ENCODE results near the gene CPNE5. TPM values are rescaled to one million over a fixed set of nuclear protein-coding genes. Genes with fewer than 3 reads are reported as not detected.

Gene CPNE5
- total RNA-seq, 1 experiment from 2014 or later, result 0.63 TPM

GRCh38 chr6:36793296-36793912 is 45.8 kb downstream of the CPNE5 start:
- no peak for DNase-seq (ENCODE audit: low read depth)

DNA sequence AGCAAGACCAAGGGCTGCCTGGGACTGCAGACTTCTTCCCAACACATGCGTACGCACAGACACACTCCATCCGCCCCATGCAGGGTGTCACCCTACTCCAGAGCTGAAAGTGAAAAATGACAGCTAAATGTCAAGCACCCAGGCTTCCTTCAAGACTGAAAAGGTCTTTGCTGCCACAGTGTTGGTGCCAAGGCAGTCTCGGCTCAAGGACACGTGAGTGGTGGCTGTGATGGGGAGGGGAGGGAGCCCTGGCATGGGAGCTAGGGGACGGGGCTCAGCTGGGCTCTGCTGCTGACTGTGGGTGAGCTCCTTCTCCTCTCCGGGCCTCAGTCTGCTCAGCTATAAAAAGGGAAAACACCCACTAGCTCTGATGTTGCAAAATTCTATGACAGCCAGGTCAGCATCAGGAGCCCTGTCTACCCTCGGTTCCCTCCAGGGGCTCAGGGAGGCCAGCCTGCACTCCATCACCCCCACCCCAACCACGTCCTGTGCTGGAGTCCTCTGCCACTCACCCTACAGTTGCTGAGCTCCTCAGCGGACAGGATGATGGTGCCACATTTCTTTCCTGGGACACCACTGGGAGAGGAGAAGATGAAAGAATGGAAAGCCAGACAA is 47.6 kb downstream of the CPNE5 start:
- no peak for DNase-seq (ENCODE audit: low read depth)

- DNase-seq (ENCODE audit: low read depth), result no peak
Observed at GRCh38 chr6:36791085-36791484, 48.2 kb downstream of the CPNE5 start.

DNA sequence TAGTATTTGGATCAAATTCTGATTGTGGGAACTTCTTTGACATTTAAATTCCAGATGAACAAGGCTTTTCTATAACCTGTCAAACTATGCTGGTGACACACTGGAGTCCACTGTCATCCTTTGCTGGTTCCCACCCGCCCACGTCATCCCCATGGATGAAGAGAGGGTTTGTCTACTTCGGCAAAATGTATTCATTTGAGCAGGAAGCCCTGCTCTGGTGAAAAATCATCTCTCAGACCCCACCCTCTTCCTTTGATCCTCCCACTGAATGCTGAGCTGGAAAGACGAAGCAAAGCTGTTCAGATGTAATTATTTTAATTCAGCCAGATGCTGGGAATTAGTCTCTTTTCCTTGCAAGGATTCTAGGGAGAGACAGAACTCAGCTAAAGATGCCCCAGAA is 50.5 kb downstream of the CPNE5 start:
- DNase-seq (ENCODE audit: low read depth), result peak; percentile 23

- no peak for DNase-seq (ENCODE audit: low read depth)
Observed at GRCh38 chr6:36788186-36788585, 51.1 kb downstream of the CPNE5 start.

DNA sequence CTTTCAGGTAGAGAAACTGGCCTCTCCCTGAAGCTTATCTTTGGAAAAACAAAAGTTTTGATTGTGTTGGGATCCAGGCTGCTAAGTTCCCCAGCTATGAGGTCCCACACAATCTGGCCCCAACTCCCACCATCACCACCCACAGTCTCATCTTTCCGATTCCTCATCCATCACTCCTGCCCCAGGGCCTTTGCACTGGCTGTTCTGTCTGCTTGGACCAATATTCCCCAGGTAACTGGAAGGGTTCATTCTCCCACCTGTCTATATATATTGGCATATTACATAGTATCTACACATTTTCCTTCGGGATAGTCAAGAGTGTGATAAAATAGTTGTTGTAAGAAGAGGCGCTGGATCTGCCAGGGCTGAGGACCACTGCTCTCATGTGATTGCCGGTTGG is 52.0 kb downstream of the CPNE5 start:
- no peak for DNase-seq (ENCODE audit: low read depth)

DNA sequence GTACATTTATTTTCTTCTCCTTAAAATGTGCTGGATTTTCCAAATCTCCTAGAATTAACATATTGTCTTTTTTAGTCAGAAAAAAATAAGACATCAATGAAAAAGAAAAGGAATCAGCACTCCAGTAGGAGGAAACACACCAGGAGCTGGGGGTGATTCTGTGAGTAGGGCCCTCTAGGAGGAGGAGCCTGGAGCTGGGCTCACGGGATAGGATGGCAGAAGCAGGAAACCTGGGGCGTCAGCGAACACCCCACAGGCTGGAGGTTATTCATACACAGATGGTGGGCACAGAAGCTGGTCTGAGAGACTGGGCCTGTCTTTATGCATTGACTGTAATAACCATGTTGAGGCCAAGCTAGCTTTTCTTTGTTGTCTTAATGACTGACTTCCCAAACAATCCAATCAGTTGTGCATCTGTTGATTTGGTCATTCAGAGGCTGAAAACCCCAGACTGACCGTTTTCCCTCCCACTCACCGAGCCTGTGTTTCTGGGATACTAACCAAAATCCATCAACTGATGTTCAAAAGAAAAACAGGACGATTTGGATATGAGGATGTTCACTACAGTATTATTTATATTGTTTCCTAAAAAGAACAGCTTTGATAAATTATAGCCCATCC is 53.1 kb downstream of the CPNE5 start:
- peak; percentile 33 for DNase-seq (ENCODE audit: low read depth)

GRCh38 chr6:36784376-36784636 is 54.9 kb downstream of the CPNE5 start:
- DNase-seq (ENCODE audit: low read depth), result no peak

GRCh38 chr6:36783603-36784375 is 55.5 kb downstream of the CPNE5 start:
- no peak for DNase-seq (ENCODE audit: low read depth)

- DNase-seq (ENCODE audit: low read depth), result no peak
Observed at GRCh38 chr6:36781669-36782068, 57.6 kb downstream of the CPNE5 start.

- no peak for DNase-seq (ENCODE audit: low read depth)
Observed at GRCh38 chr6:36780442-36781177, 58.6 kb downstream of the CPNE5 start.

GRCh38 chr6:36779227-36779626 is 60.0 kb downstream of the CPNE5 start:
- no peak for DNase-seq (ENCODE audit: low read depth)

DNA sequence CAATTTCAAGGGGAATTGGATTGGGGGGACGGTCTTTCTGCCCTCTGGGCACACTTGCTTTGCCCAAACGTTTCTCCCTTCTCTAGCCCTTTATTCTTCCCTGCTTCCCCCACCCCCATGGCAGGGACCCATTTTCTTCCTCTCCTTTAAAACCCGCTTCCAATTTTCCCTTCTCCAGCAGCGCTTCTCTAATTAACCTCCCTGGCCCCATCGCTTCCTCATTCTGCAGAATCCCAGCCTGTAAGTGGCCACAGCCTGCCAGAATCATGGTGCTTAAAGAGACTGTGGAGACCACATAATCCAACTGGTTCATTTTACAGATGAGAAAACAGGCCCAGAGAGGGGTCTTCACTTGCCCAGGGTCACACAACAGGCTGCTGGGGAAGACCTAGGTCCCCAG is 61.4 kb downstream of the CPNE5 start:
- DNase-seq (ENCODE audit: low read depth), result no peak

- DNase-seq (ENCODE audit: low read depth), result no peak
Observed at GRCh38 chr6:36776167-36776566, 63.1 kb downstream of the CPNE5 start.

- no peak for DNase-seq (ENCODE audit: low read depth)
Observed at GRCh38 chr6:36774331-36774730, 64.9 kb downstream of the CPNE5 start.

DNA sequence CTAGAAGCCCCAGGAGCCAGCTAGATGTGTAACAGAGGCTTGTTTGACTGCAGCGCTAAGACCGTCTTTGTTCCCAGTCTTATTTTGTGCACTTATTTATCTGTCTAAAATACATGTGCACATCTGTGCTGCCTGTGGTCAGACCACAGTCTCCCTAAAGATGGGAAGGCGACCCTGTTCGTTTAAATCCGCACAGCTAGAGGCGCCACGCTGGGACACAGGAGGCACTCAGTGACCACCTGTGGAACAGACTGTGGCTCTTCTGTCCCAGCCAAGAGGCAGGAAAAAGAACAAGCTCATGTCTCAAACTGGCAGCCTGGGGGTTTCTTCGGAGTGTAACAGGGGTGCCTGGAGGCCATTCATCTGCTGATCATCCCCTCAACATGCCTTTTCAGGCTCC is 66.8 kb downstream of the CPNE5 start:
- no peak for DNase-seq (ENCODE audit: low read depth)

DNA sequence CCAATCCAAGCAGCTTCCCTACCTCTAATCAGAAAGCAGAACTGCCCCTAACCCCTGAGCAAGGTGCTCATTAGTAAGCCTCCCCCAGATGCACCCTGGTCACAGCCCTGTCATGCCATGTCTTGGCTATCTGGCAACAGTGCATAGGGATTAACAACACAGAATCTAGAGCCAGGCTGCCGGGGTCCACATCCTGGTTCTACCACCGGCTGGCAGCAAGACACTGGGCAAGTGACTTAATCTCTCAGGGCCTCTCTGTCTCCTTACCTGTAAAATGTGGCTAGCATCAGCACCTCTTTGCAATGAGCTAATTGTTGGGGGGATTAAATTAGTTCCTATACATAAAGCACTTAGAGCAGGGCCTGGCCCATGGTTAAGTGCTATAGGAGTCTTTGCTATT is 68.1 kb downstream of the CPNE5 start:
- no peak for DNase-seq (ENCODE audit: low read depth)

GRCh38 chr6:36769676-36770499 is 69.4 kb downstream of the CPNE5 start:
- DNase-seq (ENCODE audit: low read depth), result peak; percentile 85

- DNase-seq (ENCODE audit: low read depth), result peak; percentile 68
Observed at GRCh38 chr6:36769183-36769675, 70.0 kb downstream of the CPNE5 start.

DNA sequence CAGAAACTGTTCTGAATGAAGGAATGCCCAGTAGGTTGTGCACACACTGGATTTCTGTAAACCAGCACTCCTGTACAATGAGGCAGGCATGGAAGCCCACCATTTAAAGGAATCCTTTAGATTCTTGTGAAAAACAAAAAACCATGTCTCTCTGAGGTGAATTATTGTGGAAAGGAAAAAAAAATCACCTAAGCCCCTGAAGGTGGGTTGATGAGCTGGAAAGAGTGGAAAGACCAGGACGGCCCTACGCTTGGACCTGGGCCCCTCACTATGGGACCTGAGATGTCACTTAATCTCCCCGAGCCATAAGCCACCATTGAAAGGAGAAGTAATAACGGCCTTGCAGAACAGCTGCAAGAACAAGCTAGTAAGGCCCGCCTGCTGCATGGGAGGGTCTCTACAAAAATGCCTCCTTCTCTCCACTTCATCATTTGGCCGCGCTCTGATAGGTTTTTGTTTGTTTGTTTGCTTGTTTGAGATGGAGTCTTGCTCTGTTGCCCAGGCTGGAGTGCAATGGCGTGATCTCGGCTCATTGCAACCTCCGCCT is 72.8 kb downstream of the CPNE5 start:
- DNase-seq (ENCODE audit: low read depth), result no peak
